ENCODE results near the gene ASAH2. TPM values are rescaled to one million over a fixed set of nuclear protein-coding genes. Genes with fewer than 3 reads are reported as not detected.

The ASAH2 gene
- total RNA-seq (2022; extraction: Qiagen RNA extraction) = 1.2 to 4.0 TPM (median 2.9 TPM) in 5 replicates

GRCh38 chr10:50251394-50251793 lies at the start of gene ASAH2:
Gene ASAH2, minus strand, starts transcription at chr10:50251516. Its CDS starts 2,906 bp downstream, at chr10:50248610.

Other genes with a start within 250 kb of the ASAH2 start
- 11.1 to 14.0 TPM (median 12.8 TPM) in 5 replicates for gene WASHC2A, start 183.6 kb downstream of the ASAH2 start, total RNA-seq (2022; extraction: Qiagen RNA extraction)

Data from A549 treated with Mapracorat at 1 μM for 4 hours (cell line).